GM12892 (cell line): ENCODE data around the gene ZNF480. TPM values are rescaled to one million over a fixed set of nuclear protein-coding genes. Genes with fewer than 3 reads are reported as not detected.
A peak's percentile ranks its signal among the peaks of the same experiment; 100 is the strongest.
"Not testable (repeated sequence)": the region's sequence is repeated elsewhere in the genome, so short reads cannot be mapped to it uniquely, and the experiment has no call there.

Experiments
- DNase-seq: peaks from one replicate; pipeline ENCODE4 v3.0.0; 2011; ENCODE audit not compliant: insufficient read length
- FAIRE-seq: peaks from 2 replicates; lab custom pipeline; 2011; peaks lifted over from hg19 to GRCh38; lab: Jason Lieb, UNC
- POLR2A ChIP-seq: IDR thresholded peaks from 2 replicates; pipeline ENCODE4 v1.6.1; 2011; ENCODE audit warnings: low read depth, low read length, control low read depth
- POLR2AphosphoS5 ChIP-seq: IDR thresholded peaks from 2 replicates; pipeline ENCODE4 v1.6.1; 2011; ENCODE audit warnings: low read depth, low read length, control low read depth
- TAF1 ChIP-seq: IDR thresholded peaks from 2 replicates; pipeline ENCODE4 v1.6.1; 2011; ENCODE audit warnings: low read depth, mild to moderate bottlenecking, control low read depth, low read length, borderline replicate concordance
- polyA plus RNA-seq: library from polyadenylated mRNA; unstranded; fragments of >200 nt; gene quantifications from one replicate; pipeline ENCODE4 v1.2.1, GENCODE V29; 2012; ENCODE audit warnings: missing spikeins, inconsistent platforms; ENCODE audit not compliant: missing spikeins

Gene ZNF480
- polyA plus RNA-seq, result 15.4 TPM

DNA sequence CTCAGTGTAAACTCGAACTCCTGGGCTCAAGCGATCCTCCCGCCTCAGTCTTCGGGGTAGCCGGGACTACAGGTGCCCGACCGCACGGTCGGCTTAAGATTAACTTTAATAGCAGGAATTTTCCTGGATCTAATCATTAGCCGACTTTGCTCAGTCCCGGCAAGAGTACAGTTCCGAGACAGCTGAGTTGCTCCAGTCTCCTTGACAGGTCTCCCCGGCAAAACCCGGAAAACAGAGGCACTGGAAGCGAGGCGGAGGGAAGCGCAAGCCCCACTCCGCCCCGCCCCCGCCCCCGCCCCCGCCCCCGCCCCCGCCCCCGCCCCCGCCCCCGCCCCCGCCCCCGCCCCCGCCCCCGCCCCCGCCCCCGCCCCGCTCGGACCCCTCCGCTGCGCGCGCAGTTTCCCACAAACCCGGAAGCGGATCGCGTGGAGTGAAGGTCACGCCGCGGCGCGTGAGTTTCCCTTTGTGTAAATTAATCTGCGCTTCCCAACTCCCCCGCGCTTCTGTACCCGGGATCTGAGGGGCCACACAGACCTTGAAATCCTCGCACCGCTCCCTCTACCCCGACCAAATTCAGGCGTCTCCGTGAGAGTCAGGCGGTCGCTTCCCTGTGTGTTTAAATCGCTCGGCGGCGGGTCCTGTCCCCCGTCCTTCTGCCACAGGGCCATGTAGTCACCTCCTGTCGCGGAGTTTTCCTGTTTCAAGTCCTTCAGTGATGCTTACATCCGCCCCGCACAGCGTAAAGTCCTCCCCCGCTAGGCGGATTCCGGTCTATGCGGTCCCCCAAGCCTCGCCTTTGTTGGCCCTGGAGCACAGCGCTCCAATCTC lies at the start of gene ZNF480:
Gene ZNF480, plus strand, starts transcription at position 397 of the 828 bp plus-strand sequence. CDS start 3,244 bp downstream, outside the sequence.
- peak; percentile 56 for FAIRE-seq
- TF ChIP-seq POLR2A (peak; percentile 74), POLR2AphosphoS5 (peak; percentile 52; the same call in 1 of the 2 replicates), TAF1 (no peak)
- peak; percentile 47 for DNase-seq

DNA sequence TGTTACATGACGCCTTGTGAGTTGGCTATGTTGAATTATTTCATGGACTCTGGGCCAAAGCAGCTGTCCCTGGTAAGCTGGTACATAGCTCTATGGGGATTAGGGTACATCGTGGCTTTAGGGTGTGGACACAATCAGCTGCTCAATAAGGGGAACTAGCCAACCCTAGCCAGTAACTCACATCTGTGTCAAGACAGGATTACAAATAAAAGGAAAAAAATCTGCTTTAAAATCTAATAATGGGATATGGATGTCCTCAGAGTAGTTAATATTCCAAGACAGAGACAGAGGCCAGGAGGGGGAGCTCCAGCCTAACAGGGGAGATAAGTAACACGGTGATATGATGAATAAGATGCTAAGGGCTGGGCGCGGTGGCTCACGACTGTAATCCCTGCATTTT lies 48.7 kb upstream of the ZNF480 start:
- TF ChIP-seq TAF1 (no peak), POLR2A (no peak), POLR2AphosphoS5 (no peak)
- FAIRE-seq (no peak), DNase-seq (no peak)

DNA sequence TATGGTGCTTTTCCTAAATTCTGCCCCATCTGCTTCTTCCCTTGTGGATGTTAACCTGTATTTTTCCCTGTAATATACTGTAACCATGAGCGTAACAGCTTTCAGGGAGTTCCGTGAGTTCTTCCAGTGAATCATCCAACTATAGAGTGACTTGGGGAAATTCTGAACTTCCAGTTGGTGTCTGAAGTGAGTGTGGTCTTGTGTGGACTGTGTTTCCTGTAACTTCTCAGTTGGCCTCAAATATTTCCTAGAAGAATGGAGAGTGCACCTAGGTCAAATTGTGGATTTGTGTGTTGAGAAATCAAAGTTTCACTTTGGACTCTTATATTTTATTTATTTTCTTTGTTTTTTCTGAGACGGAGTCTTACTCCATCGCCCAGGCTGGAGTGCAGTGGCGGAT lies 38.5 kb upstream of the ZNF480 start:
- DNase-seq (no peak), FAIRE-seq (no peak)

DNA sequence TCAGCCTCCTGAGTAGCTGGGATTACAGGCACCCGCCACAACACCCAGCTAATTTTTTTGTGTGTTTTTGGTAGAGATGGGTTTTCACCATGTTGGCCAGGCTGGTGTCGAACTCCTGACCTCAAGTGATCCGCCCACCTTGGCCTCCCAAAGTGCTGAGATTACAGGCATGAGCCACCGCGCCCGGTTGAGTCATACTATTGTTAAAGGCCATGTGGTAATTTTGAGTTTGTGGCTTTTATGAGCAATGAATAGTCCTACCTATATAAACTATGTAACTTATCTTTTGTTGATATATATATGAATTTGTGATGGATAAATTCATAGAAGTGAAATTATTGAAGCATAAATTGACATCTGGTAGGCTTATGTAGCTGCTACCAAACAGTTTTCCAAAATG lies 31.4 kb upstream of the ZNF480 start:
- DNase-seq, FAIRE-seq: not testable (repeated sequence)

More for the DNA sequence above, 38.5 kb upstream of the ZNF480 start:
- TF ChIP-seq POLR2AphosphoS5 (no peak), POLR2A (no peak), TAF1 (no peak)

DNA sequence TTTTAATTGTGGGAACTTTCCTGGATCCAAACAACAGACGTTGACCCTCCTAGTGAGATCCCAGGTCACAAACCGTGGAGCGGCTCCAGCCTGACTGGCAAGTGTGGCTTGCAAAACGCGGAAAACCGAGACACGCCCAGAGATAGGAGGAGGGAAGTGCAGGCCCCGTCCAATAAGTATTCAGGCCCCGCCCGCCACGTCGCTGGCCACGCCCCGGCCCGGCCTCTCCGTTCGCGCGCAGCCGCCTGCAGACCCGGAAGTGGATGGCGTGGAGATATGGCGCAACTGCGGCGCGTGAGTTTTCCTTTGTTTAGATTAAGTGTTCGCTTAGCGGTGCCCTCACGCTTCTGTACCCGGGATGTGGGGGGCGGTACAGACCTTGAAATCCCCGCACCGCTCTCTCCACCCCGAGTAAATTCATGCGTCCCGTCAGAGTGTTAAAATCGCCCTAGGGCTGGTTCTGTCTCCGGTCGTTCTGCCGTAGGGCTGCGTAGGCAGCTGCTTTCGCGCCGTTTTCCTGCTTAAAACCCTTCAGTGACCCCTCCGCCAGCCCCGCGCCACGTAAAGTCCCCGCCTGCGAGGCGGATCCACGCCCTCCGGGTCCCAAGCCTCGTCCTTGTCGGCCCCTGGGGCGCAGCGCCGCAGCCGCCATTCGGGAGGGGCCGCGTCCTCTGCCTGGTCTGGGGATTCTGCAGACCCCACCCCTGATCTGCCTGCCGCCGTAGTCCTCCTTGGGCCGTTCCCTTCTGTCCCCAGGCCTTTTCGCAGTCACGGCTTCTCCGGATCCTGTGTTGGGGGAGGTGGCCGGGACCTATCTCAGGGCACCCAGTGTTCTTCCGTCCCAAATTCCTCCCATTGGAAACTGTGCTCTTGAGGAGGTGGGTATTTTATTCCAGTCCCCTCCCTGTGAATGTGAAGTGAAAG lies 27.4 kb upstream of the ZNF480 start, which contains the start of gene ZNF766:
Gene ZNF766, plus strand, starts transcription at position 250 of the 924 bp plus-strand sequence. Its CDS starts 27 bp downstream, at position 277.
- TF ChIP-seq POLR2AphosphoS5, result peak; percentile 89
- TF ChIP-seq TAF1, result peak; percentile 70; the same call in 1 of the 2 replicates
- TF ChIP-seq POLR2A, result peak; percentile 92
- FAIRE-seq, result peak; percentile 94

DNA sequence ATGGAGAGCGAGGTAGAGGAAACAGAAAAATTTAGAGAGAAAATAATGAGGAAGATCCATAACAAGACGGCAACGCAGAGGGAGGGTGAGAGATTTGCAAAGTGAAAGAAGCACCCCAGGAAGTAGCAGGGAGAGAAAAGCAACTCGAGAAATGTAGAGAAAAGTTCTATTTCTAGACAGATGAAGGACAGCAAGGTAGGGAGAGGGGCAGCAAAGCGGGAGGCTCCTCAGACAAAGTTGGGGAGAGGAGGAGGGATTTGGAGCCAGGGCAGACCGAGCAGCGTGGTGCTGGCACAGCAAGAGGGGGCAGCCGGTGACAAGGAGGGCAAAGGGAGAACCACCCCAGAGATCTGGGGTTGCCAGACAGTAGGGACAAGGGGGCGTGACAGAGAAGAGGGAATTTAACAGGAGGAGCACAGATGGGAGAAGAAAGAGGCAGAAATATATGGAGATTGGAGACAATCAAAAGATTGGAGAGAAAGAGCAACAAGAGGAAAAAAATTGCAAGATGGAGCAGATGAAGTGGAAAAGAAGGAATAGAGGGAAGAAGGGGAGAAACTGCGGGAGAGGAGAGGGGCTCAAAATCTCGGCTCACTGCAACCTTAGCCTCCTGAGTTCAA lies 26.6 kb upstream of the ZNF480 start:
- TF ChIP-seq POLR2AphosphoS5, result no peak
- TF ChIP-seq POLR2A, result no peak
- TF ChIP-seq TAF1, result no peak
- DNase-seq, result peak; percentile 23
- peak; percentile 5 for FAIRE-seq

More for the DNA sequence above, 27.4 kb upstream of the ZNF480 start, which contains the start of gene ZNF766:
- DNase-seq, result peak; percentile 89

DNA sequence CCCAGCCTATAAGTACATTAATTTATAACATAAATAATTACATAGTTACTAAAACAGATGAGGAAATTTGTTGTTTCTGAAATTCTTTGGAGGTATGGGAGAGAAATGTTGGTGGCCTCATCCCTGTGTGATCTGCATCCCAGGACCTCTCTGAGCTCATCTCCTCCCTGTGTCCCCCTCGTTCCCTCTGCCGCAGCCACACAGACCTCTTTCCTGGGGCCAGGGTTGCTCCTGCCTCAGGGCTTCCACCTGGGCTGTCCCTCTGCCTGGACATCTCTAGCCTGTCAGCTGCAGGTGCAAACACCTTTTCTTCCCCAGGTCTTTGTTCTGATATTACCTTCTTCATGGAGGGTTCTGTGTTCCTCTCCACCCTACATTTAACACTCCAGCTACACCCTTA lies 23.7 kb upstream of the ZNF480 start:
- no peak for DNase-seq
- TF ChIP-seq POLR2A, result no peak
- FAIRE-seq, result no peak

DNA sequence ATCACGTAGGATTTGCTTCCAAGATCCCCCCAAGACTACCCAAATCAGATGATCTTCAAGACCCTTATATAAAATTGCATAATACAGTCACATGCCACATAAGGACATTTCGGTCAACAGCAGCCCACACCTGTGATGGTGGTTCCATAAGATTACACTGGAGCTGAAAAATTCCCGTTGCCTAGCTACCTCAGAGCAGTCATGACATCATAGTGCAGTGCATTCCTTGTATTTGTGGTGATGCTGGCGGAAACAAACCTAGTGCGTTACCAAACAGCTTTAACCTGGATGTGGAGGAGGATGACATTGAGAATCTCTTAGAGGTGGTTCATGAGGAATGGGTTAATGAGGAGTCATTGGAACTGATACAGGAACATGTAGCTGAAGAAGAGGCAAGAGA lies 22.8 kb upstream of the ZNF480 start:
- FAIRE-seq (peak; percentile 48), DNase-seq (no peak)
- TF ChIP-seq POLR2AphosphoS5 (no peak), TAF1 (no peak), POLR2A (no peak)

DNA sequence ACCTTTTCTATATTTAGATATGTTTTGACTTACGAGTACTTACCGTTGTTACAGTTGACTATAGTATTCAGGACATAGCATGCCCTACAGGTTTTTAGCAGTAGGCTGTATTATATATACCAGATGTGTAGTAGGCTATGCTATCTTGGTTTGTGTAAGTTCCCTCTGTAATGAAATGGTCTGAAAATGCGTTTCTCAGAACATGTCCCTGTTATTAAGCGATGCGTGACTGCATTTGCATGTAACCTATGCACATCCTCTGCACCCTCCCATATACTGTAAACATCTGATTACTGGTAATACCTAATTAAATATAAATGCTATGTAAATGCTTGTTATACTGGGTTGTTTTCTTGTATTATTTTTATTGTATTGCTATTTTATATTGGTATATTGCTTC lies 21.0 kb upstream of the ZNF480 start:
- DNase-seq (no peak), FAIRE-seq (no peak)
- no peak for TF ChIP-seq POLR2AphosphoS5
- no peak for TF ChIP-seq POLR2A
- no peak for TF ChIP-seq TAF1

DNA sequence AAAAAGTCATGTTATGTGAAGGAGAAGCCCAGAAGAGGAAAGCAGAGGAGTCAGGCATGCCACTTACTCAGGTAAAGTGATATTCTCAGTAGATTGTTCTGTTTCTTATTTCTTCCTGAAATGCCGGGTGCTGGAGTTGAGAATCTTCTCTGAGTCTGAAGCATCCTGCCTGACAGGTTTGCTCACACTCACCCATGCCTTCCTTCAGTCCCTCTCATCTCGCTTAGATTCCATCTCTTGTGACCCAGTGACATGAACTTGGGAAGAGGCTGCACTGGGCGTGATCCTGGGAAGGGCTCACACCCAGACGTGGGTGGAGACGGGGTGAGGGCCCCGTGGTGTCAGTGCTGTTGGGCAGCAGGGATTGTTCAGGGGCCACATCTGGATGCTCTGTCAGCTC lies 19.5 kb upstream of the ZNF480 start:
- no peak for TF ChIP-seq POLR2A
- TF ChIP-seq TAF1, result no peak
- no peak for TF ChIP-seq POLR2AphosphoS5
- FAIRE-seq, result no peak
- no peak for DNase-seq

DNA sequence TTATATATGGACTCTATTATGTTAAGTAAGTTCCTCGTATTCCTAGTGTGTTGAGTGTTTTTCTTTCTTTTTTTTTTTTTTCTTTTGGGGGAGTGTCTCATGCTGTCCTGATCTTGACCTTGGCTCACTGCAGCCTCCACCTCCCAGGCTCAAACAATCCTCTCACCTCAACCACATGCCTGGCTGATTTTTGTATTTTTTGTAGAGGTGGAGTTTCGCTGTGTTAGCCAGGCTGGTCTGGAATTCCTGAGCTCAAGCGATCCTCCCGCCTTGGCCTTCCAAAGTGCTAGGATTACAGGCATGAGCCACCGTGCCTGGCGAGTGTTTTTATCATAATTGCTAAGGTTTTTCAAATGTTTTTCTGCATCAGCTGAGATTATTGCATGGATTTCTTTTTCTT lies 10.7 kb upstream of the ZNF480 start:
- no peak for FAIRE-seq
- no peak for TF ChIP-seq POLR2AphosphoS5
- no peak for TF ChIP-seq TAF1
- no peak for TF ChIP-seq POLR2A
- no peak for DNase-seq

DNA sequence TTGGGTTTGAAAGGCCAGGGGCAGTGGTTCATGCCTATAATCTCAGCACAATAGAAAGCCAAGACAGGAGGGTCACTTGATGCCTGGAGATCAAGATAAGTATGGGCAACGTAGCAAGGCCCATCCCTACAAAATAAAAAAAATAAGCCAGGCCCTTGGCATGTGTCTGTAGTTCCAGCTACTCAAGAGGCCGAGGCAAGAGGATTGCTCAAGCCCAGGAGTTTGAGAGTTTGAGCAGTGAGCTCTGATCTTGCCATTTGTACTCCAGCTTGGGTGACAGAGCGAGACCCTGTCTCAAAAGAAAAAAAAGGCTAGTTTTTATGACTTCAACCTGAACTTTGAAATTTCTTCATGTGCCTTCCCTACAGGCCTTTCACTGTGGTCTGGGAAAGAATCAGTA lies 5.2 kb upstream of the ZNF480 start:
- TF ChIP-seq TAF1, result no peak
- no peak for TF ChIP-seq POLR2AphosphoS5
- peak; percentile 12; the same call in 1 of the 2 replicates for TF ChIP-seq POLR2A
- no peak for DNase-seq
- FAIRE-seq, result no peak

DNA sequence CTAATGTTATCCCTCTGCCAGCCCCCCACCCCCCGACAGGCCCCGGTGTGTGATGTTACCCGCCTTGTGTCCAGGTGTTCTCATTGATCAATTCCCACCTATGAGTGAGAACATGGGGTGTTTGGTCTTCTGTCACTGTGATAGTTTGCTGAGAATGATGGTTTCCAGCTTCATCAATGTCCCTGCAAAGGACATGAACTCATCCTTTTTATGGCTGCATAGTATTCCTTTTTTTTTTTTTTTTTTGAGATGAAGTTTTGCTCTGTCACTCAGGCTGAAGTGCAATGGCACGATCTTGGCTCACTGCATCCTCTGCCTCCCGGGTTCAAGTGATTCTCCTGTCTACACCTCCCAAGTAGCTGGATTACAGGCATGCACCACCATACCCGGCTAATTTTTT lies 4.0 kb upstream of the ZNF480 start:
- not testable (repeated sequence) for FAIRE-seq, DNase-seq
